ENCODE results near the gene SLC4A2.

- TF ChIP-seq POLR2A (IDR thresholded peaks at IDR 0.05; ENCODE audit: low read depth, low read length) (no peak), POU2F2 (IDR thresholded peaks at IDR 0.05; ENCODE audit: low read depth, low read length) (no peak), POLR2AphosphoS5 (IDR thresholded peaks at IDR 0.05; ENCODE audit: low read depth, low read length) (no peak), TAF1 (IDR thresholded peaks at IDR 0.05; ENCODE audit: low read depth, low read length) (no peak), PAX5 (IDR thresholded peaks at IDR 0.05; ENCODE audit: insufficient read depth, low read length, severe bottlenecking) (no peak), SPI1 (IDR thresholded peaks at IDR 0.05; ENCODE audit: low read depth, low read length) (no peak)
Observed at GRCh38 chr7:151094675-151095074, 35.3 kb downstream of the SLC4A2 start.
